ENCODE data around the gene FTH1. TPM values are rescaled to one million over a fixed set of nuclear protein-coding genes. Genes with fewer than 3 reads are reported as not detected.

FTH1 gene
- 2,108 and 2,864 TPM in 2 replicates for total RNA-seq

GRCh38 chr11:61967116-61967923 lies at the start of gene FTH1:
TSS of gene FTH1 (minus strand) at chr11:61967634. CDS start at chr11:61967425, 209 bp downstream.

GRCh38 chr11:61950035-61950547 lies 17.3 kb downstream of the FTH1 start, which contains the start of gene BEST1:
TSS of gene BEST1 (plus strand) at chr11:61950351. CDS start at chr11:61951807, 1,456 bp downstream.

GRCh38 chr11:61917334-61918109 lies 49.9 kb downstream of the FTH1 start, which contains the start of gene RAB3IL1:
TSS of gene RAB3IL1 (minus strand) at chr11:61917566. CDS start at chr11:61917367, 199 bp downstream.

Other genes starting within 250 kb of the FTH1 start
- gene MYRF, start 215.0 kb downstream of the FTH1 start, total RNA-seq, result 22.0 and 26.3 TPM in 2 replicates
- gene TMEM258, start 175.0 kb downstream of the FTH1 start, total RNA-seq, result 19.6 and 62.4 TPM in 2 replicates
- gene FEN1, start 174.7 kb downstream of the FTH1 start, total RNA-seq, result 8.6 and 18.8 TPM in 2 replicates
- gene FADS1, start 150.6 kb downstream of the FTH1 start, total RNA-seq, result 138 and 140 TPM in 2 replicates
- gene FADS2, start 139.3 kb downstream of the FTH1 start, total RNA-seq, result 252 and 342 TPM in 2 replicates
- gene FADS3, start 76.1 kb downstream of the FTH1 start, total RNA-seq, result 74.2 and 138 TPM in 2 replicates
- gene RAB3IL1, start 50.1 kb downstream of the FTH1 start, total RNA-seq, result 2.1 and 2.3 TPM in 2 replicates
- gene BEST1, start 17.3 kb downstream of the FTH1 start, total RNA-seq, result 2.8 and 9.5 TPM in 2 replicates
- gene INCENP, start 156.4 kb upstream of the FTH1 start, total RNA-seq, result 7.7 and 21.5 TPM in 2 replicates
- gene SCGB1D1, start 222.6 kb upstream of the FTH1 start, total RNA-seq, result not detected in 2 replicates
- gene SCGB2A1, start 241.0 kb upstream of the FTH1 start, total RNA-seq, result not detected in 2 replicates

Data from smooth muscle cell of the umbilical artery (primary cell).